RWPE1 (cell line): ENCODE results near the gene DNAJC5.

ENCODE experiments used
- CTCF ChIA-PET: fragments of 350-600 bp; sonication (Branson Sonifier 250); formaldehyde crosslinking; extraction: SDS; loops from one replicate; lab custom pipeline; 2021; lab: Yijun Ruan, JAX
- POLR2A ChIA-PET: fragments of 400-600 bp; formaldehyde crosslinking; extraction: SDS; loops from one replicate; lab custom pipeline; 2020; ENCODE audit warnings: antibody characterized with exemption; ENCODE audit not compliant: low non-redundant PET; lab: Yijun Ruan, JAX
- DNase-seq: peaks from one replicate; pipeline ENCODE4 v3.0.0; 2012; ENCODE audit warnings: low spot score
- H3K27ac ChIP-seq: fragments of 450-650 bp; 2 replicates; pipeline ENCODE4 v1.5.1; 2017
- TF ChIP-seq, protein P1 (sequence below): fragments of 450-650 bp; conservative IDR thresholded peaks from 2 replicates; pipeline ENCODE4 v1.5.1; 2017; ENCODE audit warnings: low read depth, mild to moderate bottlenecking

Gene DNAJC5

DNA sequence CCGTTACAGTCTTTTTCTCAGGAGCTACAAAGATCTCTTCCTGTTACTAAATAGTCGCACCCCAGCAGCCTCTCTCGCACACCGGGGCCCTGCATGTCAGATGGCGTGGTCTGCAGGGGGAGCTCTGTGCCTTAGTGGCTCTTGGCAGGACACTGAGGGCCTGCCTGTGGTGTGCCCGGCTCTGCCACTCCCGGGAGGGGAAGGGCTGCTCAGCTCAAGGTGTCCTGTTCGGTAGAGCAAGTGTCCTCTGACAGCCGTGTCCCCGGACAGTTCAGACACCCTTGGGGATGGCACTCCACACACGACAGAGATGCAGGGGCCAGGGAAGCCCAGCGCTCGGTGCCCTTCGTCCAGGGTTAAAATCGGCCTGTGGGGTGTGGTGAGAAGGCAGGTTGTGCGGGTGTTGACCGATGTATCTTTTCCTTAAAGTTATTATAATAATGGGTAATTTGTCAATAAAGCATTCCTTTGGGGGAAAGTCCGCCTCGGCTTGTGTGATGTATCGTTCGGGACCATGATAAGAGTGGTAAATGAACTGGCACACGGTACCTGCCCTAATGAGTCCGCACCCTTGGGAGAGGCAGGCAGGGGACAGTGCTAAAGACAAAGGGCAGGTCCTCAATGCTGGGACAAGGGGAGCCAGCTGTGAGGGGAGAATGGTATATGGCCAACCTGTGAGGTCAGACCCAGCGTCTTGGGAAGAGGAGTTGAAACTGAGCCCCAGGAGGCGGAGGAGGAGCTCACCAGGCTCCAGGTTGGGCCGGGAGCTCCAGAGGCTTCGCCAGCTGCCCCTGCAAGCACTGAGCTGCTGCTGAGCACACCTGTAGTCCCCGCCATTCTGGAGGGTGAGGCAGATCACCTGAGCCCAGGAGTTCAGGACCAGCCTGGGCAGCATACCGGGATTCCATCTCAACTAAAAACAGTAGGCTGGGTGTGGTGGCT lies 3.6 kb upstream of the DNAJC5 start:
- TF ChIP-seq, protein P1, sequence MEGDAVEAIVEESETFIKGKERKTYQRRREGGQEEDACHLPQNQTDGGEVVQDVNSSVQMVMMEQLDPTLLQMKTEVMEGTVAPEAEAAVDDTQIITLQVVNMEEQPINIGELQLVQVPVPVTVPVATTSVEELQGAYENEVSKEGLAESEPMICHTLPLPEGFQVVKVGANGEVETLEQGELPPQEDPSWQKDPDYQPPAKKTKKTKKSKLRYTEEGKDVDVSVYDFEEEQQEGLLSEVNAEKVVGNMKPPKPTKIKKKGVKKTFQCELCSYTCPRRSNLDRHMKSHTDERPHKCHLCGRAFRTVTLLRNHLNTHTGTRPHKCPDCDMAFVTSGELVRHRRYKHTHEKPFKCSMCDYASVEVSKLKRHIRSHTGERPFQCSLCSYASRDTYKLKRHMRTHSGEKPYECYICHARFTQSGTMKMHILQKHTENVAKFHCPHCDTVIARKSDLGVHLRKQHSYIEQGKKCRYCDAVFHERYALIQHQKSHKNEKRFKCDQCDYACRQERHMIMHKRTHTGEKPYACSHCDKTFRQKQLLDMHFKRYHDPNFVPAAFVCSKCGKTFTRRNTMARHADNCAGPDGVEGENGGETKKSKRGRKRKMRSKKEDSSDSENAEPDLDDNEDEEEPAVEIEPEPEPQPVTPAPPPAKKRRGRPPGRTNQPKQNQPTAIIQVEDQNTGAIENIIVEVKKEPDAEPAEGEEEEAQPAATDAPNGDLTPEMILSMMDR, result no peak
- POLR2A ChIA-PET, result interaction anchor here (1.1 kb wide), 1 partner anchor 14 kb away, joined by 3 read pairs; no protein-coding TSS in a partner anchor
- no peak for DNase-seq
- CTCF ChIA-PET, result interaction anchor here (1.3 kb wide), 1 partner anchor 10 kb away, joined by 3 read pairs; no protein-coding TSS in a partner anchor
- H3K27ac ChIP-seq, result peak overlapping the region; percentile 42

DNA sequence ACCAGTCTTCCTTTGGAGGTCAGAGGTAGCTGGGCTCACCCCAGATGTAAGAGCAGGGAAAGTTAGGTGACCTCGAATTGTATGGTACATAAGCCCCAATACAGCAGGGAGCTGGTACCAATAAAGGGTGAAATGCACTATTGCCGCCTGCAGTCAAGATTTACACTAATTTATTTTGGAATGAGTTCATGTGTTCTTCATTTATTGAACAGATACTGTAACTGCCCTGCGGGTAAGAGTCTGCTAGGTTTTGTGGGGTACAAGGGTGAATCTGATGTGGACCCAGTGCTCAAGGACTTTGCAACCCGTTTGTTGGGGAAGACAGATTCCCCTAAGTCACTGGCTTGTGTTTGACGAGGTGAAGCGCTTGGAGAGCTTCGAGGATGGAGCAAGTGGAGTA lies 2.5 kb upstream of the DNAJC5 start:
- CTCF ChIA-PET, result interaction anchor here (0.6 kb wide), 1 partner anchor 355 kb away, joined by 3 read pairs; no protein-coding TSS in a partner anchor
- DNase-seq, result no peak
- TF ChIP-seq, protein P1, result no peak
- H3K27ac ChIP-seq, result peak overlapping the region; percentile 42
- POLR2A ChIA-PET, result interaction anchor here (0.7 to 1.5 kb wide), 4 partner anchors 15 to 64 kb away, joined by 3 to 4 read pairs (median 4); partner anchors contain the start of genes TPD52L2 and UCKL1

DNA sequence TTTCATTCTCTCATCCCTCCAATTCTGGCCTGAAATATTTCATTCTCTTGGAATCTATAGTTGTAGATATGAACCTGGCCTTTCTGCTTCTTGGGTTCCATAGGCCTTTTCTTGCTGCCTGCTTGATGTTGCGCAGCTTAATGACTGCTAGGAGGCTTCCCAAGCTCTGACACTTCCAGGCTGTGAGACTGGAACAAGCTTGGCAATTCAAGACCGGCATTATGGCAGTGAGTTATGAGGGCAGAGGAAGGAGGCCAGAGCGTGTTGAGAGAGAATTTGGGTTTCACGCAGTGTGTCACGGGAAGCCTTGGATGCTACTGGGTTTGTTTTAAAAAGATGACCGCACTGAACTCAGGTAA lies 948 bp upstream of the DNAJC5 start:
- peak overlapping the region; percentile 90 for H3K27ac ChIP-seq
- CTCF ChIA-PET, result interaction anchor here (1.0 to 1.3 kb wide), 2 partner anchors 80 to 144 kb away, joined by 3 to 6 read pairs; no protein-coding TSS in a partner anchor
- POLR2A ChIA-PET, result interaction anchor here (0.5 to 1.3 kb wide), 4 partner anchors 29 to 103 kb away, joined by 3 to 5 read pairs (median 3); partner anchors contain the start of gene TPD52L2
- DNase-seq, result no peak
- TF ChIP-seq, protein P1, result no peak

DNA sequence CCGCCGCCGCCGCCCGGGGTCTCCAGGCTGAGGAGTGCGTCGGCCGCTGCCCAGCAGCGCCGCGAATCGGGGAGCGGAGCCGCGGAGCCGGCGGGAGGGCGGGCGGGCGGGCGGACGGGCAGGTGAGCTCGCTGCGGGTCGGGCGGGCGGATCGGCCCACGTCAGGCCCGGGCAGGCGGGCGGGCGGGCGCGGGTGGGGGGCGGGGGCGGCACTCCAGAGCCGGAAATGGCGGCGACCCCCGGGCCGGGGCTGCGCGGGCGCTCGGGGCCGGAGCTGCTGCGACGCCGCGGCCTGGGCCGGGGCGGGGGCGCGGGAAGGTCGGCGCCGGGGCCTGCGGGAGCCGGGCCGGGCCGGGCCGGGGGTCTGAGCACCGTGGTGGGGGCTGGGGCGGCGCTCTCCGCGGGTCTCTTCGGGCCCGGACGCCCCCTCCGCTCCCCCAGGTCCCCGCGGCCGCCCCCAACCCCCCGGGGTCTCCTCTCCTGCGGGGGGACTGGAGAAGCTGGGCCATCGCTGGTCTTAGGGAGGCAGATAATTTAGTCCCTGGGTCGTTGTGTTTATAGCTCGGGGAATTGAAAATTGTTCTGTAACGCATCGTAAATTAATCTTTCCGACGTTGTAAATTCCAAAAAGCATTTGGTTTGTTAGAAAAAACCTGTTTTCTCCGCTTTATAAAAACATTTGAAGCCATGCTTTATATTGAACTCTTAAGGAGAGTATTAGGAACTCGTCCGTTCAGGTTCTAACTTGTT lies 451 bp downstream of the DNAJC5 start:
- DNase-seq, result no peak
- H3K27ac ChIP-seq, result peak overlapping the region; percentile 90
- TF ChIP-seq, protein P1, result no peak
- CTCF ChIA-PET, result interaction anchor here (0.6 to 1.3 kb wide), 5 partner anchors 13 to 84 kb away, joined by 3 to 7 read pairs (median 3); partner anchors contain the start of gene SAMD10
- POLR2A ChIA-PET, result interaction anchor here (1.7 kb wide), 1 partner anchor 30 kb away, joined by 5 read pairs; the partner anchor contains the start of gene TPD52L2

DNA sequence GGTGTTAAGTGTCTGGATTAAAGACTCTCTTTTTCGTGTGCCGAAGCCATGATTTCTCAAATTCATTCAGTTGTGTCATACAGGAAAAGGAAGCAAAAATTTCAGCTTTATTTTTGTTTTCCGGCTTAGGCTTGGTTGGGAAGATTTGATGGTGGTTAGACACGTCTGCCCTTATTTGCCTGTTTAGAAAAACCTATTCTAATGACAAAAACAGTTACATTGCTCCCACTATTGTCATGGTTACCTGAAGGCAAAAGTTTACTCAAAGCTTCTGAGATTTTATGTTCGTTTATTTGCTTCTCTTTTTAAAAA lies 982 bp downstream of the DNAJC5 start:
- H3K27ac ChIP-seq, result peak overlapping the region; percentile 90
- TF ChIP-seq, protein P1, result no peak
- ChIA-PET CTCF (interaction anchor here (0.6 to 1.3 kb wide), 5 partner anchors 12 to 83 kb away, joined by 3 to 7 read pairs (median 3); partner anchors contain the start of gene SAMD10), POLR2A (interaction anchor here (1.7 kb wide), 1 partner anchor 30 kb away, joined by 5 read pairs; the partner anchor contains the start of gene TPD52L2)
- no peak for DNase-seq
